ENCODE measurements around the gene KDM6A.

GRCh38 chrX:44915361-44915868, 42.4 kb downstream of the KDM6A start:
- TF ChIP-seq CTCF (IDR thresholded peaks at IDR 0.05) = no peak
- TF ChIP-seq POLR2A (IDR thresholded peaks at IDR 0.05) = no peak

Measured in body of pancreas (tissue), 4 donors.